NCI-H345 treated with DMSO at 0.1 percent for 48 hours (cell line): ENCODE data around the gene EFTUD2.
"Not testable (repeated sequence)": the region's sequence is repeated elsewhere in the genome, so short reads cannot be mapped to it uniquely, and the experiment has no call there.

ENCODE experiments used
- DNase-seq: peaks from one replicate; lab custom pipeline; 2025; ENCODE audit not compliant: unreplicated experiment; lab: John Stamatoyannopoulos, UW

EFTUD2 gene

DNA sequence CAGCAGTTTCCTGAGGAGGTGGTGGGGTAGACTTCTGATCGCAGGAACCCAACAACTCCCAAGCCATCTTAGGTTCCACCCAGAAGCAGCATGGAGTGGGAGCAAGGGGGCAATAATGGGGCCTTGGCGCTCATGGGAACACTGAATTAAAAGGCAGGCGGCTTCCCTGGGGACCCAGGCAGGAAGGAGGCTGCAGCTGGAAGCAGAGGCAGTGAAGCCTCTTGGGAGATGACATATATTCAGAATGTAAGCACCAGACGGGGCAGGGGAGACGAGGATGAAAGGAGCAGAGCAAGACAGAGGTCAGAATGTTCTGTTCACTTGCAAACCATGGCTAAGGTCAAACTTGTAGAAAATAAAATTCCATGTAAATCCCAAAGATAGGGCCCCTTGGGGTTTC, 48.6 kb downstream of the EFTUD2 start:
- no peak for DNase-seq

DNA sequence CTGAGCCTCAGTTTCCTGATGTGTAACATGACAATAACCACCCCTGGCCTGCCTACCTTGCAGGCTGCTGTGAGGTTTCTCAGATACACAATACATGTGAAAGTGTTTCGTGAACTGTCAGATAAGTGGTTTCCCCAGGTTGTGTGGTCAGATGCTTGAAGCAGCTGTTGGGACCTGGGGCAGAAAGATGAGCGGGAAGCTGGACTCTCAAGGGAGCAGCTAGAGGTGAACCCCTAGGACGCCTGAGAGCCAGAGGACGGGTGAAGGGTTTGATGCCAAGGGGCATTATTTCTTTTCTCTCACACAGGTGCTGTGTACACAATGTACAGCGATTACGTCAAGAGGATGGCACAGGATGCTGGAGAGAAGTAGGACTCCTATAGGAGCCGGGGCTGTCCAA, 49.2 kb downstream of the EFTUD2 start:
- DNase-seq: no peak

DNA sequence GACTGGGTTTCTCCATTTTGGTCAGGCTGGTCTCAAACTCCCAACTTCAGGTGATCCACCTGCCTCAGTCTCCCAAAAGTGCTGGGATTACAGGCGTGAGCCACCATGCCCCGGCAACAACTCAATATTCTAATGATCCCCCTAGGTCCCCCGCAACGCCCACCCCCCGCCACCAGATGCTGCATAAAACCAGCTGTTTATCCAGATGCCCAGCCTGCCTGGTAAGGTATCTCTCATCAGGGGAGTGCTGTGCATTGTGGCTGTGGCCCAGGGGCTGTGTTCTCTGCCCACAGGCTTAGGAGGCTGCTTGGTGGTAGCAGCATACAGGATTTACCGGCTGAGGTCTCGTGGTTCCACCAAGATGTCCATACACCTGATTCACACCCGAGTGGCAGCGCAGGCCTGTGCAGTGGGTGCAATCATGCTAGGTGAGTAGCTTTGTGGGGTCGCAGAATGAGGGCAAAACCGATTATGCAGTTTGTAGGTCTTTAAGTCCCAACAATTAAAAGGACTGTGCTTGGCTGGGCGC, 50.2 kb downstream of the EFTUD2 start:
- no peak for DNase-seq

DNA sequence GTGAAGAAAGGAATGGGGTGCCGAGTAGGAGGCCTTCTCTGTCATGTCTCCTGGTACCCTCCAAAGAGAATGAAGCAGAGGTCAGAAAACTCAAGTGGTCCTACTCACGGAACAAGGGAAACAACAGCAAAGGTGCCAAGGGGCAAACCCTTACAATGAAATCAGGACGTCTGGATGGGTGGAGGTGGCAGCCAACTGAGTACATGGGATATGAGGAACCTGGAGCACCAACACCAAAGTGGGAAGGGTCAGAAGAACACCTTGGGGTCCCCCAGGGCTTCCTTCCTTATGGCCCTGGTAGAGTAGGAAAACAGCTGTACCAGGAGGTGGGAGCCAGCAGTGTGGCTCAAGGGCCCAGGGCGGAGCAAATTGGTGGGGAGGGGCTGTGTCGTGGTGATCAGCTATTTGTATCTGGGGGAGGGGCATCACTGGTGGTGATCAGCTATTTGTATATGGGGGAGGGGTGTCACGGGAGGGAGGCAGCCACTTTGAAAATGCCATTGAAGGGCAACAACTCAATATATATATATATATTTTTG, 50.9 kb downstream of the EFTUD2 start:
- DNase-seq: no peak

DNA sequence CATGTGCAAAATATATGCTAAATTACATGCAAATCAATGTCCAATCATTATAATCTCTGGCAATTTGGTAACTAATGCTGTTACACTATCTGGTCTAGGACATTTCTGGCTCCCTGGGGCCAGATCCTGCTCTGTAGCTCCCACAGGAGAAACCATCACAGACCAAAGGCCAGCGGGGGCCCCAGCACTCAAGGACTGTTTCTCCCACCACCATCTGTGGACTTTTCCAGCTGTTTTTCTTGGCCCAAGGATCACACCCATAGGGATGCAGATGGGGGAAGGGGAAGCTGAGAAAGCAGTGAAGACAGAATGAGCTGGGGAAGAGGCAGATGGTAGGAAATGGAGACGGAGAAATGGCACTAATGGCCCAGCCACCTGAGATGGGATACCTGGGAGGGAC, 51.7 kb downstream of the EFTUD2 start, which contains the start of gene HIGD1B:
Gene HIGD1B, plus strand, starts transcription at position 298 of the 400 bp plus-strand sequence. CDS start 270 bp downstream, outside the sequence.
- no peak for DNase-seq

DNA sequence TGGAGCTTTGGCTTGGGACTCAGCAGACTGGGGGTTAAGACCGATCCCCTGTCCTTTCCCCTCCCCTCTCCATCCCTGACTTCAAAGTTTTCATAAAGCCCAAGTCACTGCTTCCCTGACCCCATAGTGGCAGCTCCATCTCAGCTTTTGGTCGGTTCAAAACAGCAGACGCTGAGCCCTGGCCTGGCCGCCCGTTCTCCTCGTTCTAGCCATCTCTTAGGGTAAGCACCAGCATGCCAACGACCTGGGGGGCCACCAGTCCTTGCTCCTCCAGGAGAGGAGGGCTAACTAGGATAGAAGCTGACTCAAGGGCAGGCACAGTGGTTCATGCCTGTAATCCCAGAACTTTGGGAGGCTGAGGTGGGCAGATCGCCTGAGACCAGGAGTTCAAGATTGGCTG, 53.0 kb downstream of the EFTUD2 start:
- DNase-seq: no peak

DNA sequence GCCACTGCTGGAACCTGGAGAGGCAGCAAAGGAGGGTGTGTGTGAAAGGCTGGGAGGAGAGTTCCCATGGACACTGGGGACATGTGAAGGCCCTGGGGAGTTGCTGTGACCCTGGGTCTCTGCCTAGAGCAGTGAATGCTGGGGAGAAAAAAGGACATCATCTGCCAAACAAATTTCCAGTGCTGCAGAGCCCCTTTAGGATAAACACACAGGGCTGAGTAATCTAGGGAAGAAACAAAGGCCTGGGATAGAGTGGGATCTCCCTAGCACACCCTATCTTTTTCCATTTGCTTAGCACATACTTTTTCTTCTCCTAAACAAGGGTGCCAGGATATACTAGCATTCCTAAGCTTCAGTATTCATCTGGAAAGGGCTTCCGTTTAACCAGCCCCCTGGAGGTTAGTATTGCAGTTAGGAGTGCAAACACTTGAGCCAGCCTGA, 54.8 kb downstream of the EFTUD2 start:
- DNase-seq: no peak

DNA sequence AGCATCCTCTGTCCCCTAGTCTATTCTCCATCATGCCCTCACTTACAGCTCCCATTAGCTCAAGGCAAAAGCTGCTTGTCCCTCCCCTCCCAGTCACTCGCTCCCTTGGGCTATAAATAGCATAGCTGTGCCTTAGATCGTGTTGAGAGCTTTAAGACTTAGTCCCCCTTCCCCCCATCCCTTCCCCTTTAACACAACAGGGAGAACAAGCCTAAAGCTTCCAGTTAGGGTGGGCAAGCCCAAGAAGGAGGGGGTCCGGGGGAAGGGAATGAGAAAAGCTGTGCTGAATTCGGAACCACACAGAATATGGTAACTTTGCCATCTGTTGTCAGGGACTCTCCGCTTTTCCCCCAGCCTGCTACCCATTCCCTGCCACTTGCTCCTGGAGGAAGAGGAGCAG, 56.5 kb downstream of the EFTUD2 start:
- no peak for DNase-seq

DNA sequence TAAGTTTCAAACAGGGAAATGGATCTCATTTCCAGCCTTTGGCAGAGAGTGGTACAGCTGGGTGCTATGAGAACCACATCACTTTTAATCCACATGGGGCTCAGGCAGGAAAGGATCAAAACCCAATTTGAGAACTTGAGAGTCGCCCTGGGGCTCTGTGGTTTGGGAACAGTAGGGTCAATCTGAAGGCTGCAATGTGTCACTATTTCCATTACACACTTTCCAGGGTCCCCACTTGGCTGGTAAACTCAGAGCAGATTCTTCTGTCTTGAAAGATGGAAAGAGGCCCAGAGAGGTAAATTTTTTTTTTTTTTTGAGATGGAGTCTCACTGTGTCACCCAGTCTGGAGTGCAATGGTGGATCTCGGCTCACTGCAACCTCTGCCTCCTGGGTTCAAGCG, 58.3 kb downstream of the EFTUD2 start:
- DNase-seq: no peak

DNA sequence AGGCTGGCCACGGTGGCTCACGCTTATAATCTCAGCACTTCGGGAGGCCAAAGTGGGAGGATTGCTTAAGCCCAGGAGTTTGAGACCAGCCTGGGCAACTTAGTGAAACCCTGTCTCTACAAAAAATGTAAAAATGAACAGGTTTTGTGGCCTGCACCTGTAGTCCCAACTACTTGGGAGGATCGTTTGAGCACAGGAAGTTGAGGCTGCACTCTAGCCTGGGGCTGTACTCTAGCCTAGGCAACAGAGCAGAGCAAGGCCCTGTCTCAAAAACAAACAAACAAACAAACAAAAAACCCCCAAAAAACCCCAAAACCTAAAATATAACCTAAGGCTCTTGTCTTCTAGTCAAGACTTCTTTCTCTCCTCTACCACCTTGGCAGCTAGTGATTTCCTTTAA, 59.0 kb downstream of the EFTUD2 start:
- no peak for DNase-seq

DNA sequence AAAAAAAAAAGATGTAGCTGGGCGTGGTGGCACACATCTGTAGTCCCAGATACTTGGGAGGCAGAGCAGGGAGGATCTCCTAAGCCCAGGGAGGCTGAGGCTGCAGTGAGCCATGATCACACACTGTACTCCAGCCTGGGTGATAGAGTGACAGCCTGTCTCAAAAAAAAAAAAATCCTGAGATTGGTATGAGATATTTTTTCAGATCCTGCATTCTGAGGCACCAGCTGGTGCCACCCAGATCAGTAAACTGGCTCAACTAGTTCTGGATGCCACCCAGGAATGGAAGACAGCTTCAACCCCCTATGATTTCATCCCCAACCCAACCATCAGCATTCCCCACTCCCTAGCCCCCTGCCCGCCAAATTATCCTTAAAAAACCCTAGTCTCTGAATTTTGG, 62.0 kb downstream of the EFTUD2 start:
- DNase-seq: no peak

DNA sequence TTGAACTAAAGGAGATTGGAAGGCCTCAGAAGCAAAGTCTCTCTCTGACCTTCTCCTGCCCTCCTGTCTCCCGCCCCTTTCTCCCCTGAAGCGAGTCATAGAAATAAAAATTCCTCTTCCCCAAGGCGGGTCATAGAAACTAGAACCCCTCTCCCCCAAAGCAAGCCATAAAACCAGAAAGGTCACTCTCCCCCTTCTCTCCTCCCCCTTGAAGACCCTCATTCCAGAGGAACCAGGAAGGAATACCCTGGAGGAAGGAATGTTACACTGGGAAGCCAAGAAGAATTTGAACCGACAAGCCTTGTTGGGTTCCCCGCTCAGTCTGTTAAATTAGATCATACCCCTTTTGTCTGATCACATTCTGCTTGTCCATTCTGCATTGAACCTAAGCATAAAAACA, 66.4 kb downstream of the EFTUD2 start:
- no peak for DNase-seq

DNA sequence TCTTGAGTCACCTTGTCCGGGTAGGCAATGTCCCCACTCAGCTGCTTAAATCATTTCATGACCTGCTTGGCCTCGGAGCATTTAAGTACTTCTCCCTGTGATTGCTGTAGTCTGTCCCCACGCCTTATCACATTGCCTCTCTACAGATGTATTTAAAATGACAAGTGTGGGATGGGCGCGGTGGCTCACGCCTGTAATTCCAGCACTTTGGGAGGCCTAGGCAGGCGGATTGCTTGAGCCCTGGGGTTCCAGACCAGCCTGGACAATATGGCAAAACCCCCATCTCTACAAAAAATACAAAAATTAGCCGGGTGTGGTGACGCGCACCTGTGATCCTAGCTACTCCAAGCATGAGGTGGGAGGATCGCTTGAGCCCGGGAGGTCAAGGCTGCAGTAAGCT, 67.9 kb downstream of the EFTUD2 start:
- DNase-seq: no peak

DNA sequence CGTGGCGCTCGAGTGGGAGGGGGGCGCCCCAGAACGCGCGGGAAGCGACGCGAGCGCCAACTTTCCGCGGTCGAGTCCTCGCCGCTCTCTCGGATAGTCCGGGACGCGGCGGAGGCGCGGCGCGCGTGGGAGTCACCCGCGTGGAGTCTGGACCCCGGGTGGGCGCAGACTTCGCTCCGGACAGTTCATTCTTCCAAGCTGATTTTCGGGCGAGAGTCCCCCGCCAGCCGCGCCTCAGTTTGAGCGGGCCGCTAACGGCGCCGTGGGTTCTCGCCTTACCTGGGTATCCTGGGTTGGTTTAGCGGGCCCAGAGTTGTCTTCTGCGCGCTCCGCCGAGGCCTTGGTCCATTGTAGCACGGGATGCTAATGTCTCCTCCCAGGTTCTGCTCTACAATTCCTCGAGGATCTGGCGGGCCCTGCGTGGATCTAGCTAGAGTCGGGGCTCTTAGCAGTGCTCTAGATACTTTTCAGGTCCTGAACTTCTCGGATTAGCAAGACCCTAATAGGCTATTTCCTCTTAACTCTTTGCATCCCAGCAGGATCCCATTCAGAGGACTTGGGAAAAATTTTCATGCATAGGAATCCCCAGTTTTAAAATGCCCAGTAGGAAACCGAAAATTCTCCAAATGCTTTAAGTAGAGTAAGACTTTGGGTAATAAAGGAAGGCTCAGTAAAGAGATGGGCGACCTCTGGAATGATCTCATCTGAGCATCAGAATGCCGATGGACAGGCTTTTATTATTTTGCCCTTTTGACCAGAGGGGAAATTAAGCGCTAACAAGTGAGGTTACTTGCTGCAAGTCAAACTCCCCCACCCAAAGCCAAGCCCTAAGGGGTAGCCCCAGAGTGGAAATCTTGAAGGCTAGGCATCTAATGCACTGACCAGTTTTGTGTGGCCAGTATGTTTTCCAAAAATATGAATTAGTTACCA, 68.6 kb downstream of the EFTUD2 start:
- DNase-seq: no peak

DNA sequence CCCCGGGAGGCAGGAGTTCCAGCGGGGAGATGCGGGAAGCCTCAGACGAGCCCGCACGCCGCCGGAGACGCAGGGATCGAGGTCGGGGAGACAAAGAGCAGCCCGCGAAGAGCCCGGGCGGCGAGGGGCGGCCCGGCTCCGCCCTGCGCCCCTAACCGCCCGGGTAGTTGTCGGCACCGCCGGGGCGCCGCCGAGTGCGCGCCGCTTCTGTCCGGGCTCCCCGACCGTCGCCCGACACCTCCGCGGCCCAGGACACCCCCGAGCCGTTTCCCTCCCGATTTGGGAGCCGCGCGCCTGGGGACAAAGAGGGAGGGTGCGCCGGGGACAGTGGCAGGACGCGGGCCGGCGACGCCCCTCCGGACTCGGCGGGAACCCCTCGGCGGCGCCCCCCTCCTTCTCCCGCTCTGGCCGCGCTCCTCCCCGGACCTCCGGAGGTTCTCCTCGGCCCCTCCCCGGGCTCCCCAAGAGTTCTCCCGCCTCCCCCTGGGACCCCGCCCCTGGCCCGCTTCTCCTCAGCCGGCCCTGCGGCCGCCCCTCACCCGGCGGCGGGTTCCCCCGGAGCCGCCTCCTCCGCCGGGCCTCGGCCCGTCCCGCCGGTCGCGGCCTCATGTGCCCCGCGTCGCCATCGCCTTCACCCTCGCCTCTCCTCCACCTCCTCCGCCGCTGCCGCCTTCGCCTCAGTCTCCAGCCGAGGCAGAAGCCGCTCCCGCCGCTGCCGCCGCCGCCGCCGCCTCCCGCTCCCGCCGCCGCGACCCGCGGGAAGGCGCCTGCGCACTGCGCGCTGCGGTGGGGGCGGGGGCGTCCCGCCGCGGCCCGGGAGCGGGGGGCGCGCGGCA, 69.5 kb downstream of the EFTUD2 start, which contains the start of gene GJC1:
Gene GJC1, minus strand, starts transcription at position 765 of the 836 bp plus-strand sequence. CDS start 24,470 bp downstream, outside the sequence.
- no peak for DNase-seq

DNA sequence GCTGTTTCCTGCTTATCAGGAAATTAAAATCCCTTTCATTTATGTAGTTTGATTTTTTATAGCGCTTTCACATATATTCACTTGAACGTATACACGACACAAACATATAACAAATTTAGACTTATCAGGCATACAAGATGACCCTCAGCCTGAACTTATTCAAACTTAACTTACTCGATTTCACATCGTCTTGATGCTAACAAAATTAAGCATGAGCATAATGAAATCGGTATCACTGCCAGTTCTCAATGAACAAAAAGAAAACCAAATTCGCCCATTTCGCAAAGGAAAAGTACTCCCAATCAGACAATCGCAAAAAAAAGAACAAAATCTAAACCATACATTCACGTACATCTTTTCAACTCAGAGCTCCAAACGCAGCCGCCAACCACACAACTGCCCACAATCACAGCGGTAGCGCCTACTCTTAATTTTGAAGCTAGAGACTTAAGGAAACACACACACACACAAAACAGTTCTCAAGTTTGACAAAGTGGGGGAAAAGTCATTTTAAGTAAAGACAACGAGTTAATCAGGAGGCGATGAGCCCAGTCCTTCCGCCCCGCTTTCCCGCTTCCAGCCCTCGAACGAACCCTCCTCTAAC, 70.2 kb downstream of the EFTUD2 start:
- DNase-seq: peak; percentile 16

DNA sequence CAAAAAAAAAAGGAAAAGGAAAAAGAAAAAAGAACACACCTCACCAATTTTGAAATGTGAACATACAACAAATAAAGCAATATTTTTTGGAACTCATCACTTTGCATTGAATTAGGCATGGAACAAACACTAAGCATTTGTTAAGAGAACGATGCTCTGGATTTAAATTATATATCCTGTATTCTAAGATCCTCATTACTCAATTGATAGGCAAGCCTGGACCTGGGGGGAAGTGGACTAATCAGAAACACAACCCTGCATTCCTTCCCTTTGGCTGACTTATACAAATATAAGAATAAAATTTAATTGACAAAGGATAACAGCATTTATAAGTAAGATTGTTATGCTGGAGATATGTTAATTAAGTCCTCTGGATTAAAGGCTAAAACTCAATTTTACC, 71.4 kb downstream of the EFTUD2 start:
- DNase-seq: no peak

DNA sequence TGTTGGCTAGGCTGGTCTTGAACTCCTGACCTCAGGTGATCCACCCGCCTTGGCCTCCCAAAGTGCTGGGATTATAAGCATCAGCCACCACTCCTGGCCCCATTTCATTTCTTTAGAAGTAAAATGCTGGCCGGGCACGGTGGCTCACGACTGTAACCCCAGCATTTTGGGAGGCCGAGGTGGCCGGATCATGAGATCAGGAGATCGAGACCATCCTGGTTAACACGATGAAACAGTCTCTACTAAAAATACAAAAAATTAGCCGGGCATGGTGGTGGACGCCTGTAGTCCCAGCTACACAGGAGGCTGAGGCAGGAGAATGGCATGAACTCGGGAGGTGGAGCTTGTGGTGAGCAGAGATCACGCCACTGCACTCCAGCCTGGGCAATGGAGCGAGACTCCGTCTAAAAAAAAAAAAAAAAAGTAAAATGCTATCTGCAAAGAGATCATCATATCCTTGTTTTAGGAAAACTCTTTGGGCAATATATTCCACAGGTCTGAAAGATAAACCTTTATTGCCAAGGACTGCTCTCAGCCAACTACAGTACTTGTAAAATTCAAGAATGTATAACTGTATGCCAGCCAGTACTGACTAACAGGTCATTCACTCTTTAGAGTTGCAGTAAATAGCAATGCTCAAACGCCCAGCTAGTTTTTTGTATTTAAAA, 73.0 kb downstream of the EFTUD2 start:
- DNase-seq: no peak

DNA sequence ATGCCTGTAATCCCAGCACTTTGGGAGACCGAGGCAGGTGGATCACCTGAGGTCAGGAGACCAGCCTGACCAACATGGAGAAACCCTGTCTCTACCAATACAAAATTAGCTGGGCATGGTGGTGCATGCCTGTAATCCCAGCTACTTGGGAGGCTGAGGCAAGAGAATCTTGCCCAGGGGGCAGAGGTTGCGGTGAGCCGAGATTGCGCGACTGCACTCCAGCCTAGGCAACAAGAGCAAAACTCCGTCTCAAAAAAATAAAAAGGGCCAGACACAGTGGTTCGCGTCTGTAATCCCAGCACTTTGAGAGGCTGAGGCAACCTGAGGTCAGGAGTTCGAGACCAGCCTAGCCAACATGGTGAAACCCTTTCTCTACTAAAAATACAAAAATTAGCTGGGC, 74.0 kb downstream of the EFTUD2 start:
- not testable (repeated sequence) for DNase-seq

DNA sequence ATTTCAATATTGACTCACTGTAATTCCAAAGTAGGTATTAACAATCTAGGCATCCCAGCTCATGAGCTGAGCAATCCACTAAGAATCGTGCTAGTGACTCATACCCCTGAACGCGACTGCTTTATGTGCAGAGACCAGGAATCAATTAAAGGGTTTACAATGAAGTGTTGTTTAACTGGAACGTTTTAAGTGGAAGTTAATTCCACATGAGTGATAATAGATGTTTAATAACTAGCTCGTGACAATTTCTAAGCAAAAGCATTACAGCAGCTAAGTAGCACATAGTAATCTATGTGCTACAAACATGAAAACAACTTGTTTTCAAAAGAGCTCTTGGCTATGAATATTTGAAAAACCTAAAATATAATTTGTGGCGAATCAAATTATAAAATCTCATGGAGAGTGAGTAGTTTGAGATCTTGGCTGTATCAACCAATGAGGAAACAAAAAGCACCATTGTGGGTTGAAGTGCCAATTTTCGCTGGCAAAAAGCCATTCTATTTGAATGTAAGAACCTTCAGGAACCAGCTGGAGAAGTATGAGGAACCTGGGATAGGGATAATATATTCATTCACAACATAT, 78.5 kb downstream of the EFTUD2 start:
- peak; percentile 84 for DNase-seq
